HFFc6 (cell line): ENCODE results near the gene RAB31. TPM values are rescaled to one million over a fixed set of nuclear protein-coding genes. Genes with fewer than 3 reads are reported as not detected.

ENCODE experiments used
- DNase-seq: peaks from one replicate; pipeline ENCODE4 v3.0.0-alpha.2; 2018
- H3K27ac Mint-ChIP-seq: 2 replicates; pipeline ENCODE4 v1.8.0; 2020; ENCODE audit warnings: mild to moderate bottlenecking, mixed read lengths
- H3K27me3 Mint-ChIP-seq: 2 replicates; pipeline ENCODE4 v1.8.0; 2021; ENCODE audit warnings: mild to moderate bottlenecking, moderate library complexity, mixed read lengths; ENCODE audit not compliant: insufficient read depth
- H3K36me3 Mint-ChIP-seq: 2 replicates; pipeline ENCODE4 v1.8.0; 2021; ENCODE audit warnings: low read depth, mixed read lengths
- H3K4me1 Mint-ChIP-seq: 2 replicates; pipeline ENCODE4 v1.8.0; 2020; ENCODE audit warnings: low read depth, mixed read lengths
- H3K4me3 Mint-ChIP-seq: 2 replicates; pipeline ENCODE4 v1.8.0; 2020; ENCODE audit warnings: mild to moderate bottlenecking, moderate library complexity, mixed read lengths
- H3K9me3 Mint-ChIP-seq: 2 replicates; pipeline ENCODE4 v1.8.0; 2020; ENCODE audit warnings: mild to moderate bottlenecking, mixed read lengths
- CTCF ChIP-seq: fragments of 200-600 bp; sonication (generic); IDR thresholded peaks from 2 replicates; pipeline ENCODE4 v1.5.0; 2021; ENCODE audit warnings: antibody characterized with exemption, mild to moderate bottlenecking
- total RNA-seq, 6 experiments: library from RNA; stranded (reverse); fragmentation: NEBNext Ultra II Directional; extraction: Animal tissue kit (Norgen Biotek cat#: 25700); gene quantifications; 2 replicates in 1 of 6; 3 replicates in 5 of 6; pipeline ENCODE4 v1.2.3, GENCODE V29; 2021

Gene RAB31
- total RNA-seq, 6 experiments from 2014 or later, result 29.4 to 47.5 (median 43.5) TPM

- Mint-ChIP-seq H3K27ac (no peak overlapping the region), H3K36me3 (peaks cover 17% of the 10 kb centered on the region), H3K4me1 (peaks cover 14% of the 10 kb centered on the region), H3K4me3 (no peak overlapping the region), H3K27me3 (no peaks in the 10 kb centered on the region; the same call in 1 of the 2 replicates), H3K9me3 (no peaks in the 10 kb centered on the region)
- TF ChIP-seq CTCF, result no peak
- DNase-seq, result no peak
Observed at GRCh38 chr18:9818423-9818734, 110.3 kb downstream of the RAB31 start.

DNA sequence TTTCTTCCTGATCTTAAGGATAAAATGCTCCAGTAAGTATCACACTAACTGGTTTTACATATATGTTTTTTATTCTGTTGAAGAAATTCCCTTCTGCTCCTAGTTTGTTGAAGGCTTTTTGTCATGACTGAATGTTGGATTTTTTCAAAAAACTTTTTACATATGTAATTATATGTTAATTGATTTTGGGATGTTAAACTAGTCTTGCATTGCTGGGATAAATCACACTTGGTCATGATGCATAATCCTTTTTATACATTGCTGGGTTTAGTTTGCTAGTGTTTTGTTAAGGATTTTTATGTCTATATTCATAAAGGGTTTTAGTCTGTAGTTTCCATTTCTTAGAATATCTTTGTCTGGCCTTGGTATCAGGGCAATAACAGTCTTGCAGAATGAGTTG, 112.0 kb downstream of the RAB31 start:
- DNase-seq, result no peak
- Mint-ChIP-seq H3K27ac (no peak overlapping the region), H3K4me3 (no peak overlapping the region), H3K9me3 (no peaks in the 10 kb centered on the region), H3K4me1 (peaks cover under 1% of the 10 kb centered on the region; the same call in 1 of the 2 replicates), H3K27me3 (no peaks in the 10 kb centered on the region), H3K36me3 (peaks cover 17% of the 10 kb centered on the region)
- no peak for TF ChIP-seq CTCF

GRCh38 chr18:9820719-9821118, 112.6 kb downstream of the RAB31 start:
- no peak for DNase-seq
- TF ChIP-seq CTCF, result no peak
- Mint-ChIP-seq H3K27ac (no peak overlapping the region), H3K4me3 (no peak overlapping the region), H3K36me3 (peaks cover 21% of the 10 kb centered on the region), H3K4me1 (no peaks in the 10 kb centered on the region), H3K9me3 (no peaks in the 10 kb centered on the region), H3K27me3 (no peaks in the 10 kb centered on the region)

DNA sequence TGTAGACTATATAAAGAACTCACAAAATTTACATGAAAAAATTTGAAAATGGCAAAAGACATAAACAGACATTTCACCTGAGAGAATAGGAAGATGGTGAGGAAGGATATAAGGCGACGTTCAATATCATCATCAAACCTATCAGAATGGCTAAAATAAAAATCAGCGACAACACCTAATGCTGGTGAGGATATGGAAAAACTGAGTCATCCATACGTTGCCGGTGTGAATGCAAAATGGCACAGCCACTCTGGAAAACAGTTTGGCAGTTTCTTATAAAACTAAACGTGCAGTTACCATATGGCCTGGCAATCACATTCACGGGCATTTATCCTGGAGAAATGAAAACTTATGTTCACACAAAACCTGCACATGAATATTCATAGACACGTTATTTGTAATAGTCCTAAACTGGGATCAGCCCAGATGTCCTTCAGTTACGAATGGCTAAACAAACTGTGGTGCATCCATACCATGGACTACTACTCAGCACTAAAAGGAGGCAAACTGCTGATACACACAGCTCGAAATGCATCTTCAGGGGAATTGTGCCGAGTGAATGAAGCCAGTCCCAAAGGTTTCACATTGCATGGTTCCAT, 114.6 kb downstream of the RAB31 start:
- Mint-ChIP-seq H3K36me3 (peaks cover 22% of the 10 kb centered on the region), H3K4me1 (no peaks in the 10 kb centered on the region; the same call in 1 of the 2 replicates), H3K4me3 (no peak overlapping the region), H3K27me3 (no peaks in the 10 kb centered on the region; the same call in 1 of the 2 replicates), H3K27ac (no peak overlapping the region), H3K9me3 (no peaks in the 10 kb centered on the region)
- no peak for DNase-seq
- TF ChIP-seq CTCF, result no peak

- no peaks in the 10 kb centered on the region; the same call in 1 of the 2 replicates for H3K27me3 Mint-ChIP-seq
- no peaks in the 10 kb centered on the region; the same call in 1 of the 2 replicates for H3K4me1 Mint-ChIP-seq
- no peak for TF ChIP-seq CTCF
- H3K4me3 Mint-ChIP-seq, result no peak overlapping the region
- no peaks in the 10 kb centered on the region for H3K9me3 Mint-ChIP-seq
- peak; percentile 51 for DNase-seq
- H3K27ac Mint-ChIP-seq, result no peak overlapping the region
- peaks cover 13% of the 10 kb centered on the region for H3K36me3 Mint-ChIP-seq
Observed at GRCh38 chr18:9823805-9824473, 115.8 kb downstream of the RAB31 start.
